Measurements from ENCODE around the gene TRAF3IP1.

The TRAF3IP1 gene

DNA sequence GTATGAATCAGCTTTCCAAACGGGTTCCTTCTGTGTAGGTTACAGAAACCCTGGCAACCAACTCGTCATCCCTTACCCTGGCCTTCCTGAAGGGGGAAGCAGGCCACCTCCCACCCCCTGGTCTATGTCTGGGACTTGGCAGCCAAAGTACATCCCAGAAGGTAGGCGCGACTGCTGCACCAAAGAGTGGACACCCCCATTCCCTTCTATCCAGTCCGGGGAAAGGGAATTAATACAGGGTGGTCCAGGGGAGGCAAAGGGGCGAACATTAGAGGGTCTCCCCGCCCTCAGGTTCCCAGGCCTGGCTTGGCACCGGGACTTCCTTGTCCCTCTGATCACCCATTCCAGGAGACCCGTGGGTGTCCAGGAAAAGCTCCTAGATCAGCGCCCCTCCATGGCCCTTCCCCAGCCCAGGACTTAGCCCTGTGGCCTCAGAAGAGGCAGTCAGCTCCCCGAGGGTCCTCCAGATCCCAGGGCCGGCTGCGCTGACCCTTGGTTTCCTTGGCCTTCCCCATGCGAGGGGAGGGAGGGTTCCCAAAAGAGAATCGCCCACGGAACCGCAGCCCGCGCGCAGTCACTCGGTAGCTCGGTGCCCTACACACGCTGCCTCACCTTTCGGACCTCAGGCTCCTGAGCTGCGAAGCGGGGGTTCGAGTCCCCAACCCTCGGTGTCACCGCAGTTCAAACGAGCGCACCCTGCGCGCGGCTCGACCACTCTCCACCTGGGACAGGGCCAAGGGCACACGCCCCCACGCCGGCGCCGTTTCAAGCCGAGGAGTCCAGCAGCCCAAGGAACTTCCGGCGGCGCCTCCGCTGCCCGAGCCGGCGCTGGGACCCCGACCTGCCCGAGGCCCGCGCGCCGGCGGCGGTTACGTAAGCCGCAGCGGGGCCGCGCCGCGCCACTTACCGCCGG, 32.3 kb upstream of the TRAF3IP1 start, which contains the start of gene PER2:
Gene PER2 (minus strand): TSS at position 874 of the 913 bp plus-strand sequence. CDS start 10,674 bp downstream, outside the sequence.
- DNase-seq = peak; percentile 45

GRCh38 chr2:238288650-238289573, 31.4 kb upstream of the TRAF3IP1 start:
- DNase-seq = peak; percentile 98

DNA sequence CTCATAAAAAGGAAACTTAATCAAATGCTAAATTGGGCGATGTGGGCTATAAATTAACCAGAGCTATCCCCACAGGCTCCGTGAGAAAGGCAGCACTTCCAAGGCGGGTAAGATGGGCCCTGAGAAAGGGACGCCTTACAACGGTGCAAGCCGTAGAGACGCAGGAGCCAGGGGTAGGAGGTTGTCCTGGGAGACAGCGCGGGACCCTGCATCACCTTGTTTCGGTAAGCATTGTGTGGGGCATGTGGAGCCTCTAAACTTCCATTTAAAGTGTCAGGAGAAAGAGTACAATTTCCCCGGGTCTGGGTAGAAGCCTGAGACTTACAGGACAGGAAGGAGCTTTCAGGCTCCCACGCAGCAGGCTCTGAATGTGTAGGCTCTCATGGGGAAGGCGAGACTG, 30.7 kb upstream of the TRAF3IP1 start:
- DNase-seq = no peak

DNA sequence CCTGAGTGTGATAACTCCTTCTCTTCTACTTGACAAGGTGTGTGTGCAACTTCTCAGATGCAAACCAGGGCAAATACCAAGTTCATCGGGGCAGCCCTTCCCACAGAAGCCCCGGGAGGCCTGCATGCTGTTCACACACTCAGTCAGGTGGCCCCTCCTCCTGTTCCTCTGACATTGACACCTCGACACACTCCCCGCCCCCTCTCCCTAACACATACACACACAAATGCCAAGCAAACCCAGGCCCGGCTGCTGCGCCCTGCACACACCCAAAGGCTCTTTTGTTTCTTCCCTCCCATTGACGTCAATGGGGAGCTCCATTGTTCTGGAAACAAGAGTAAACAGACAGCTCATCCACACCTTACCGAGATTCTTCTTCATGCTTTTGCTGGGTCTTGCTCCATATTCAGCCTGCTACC, 30.2 kb upstream of the TRAF3IP1 start:
- DNase-seq = peak; percentile 57

GRCh38 chr2:238290715-238291549, 29.4 kb upstream of the TRAF3IP1 start:
- no peak for DNase-seq

DNA sequence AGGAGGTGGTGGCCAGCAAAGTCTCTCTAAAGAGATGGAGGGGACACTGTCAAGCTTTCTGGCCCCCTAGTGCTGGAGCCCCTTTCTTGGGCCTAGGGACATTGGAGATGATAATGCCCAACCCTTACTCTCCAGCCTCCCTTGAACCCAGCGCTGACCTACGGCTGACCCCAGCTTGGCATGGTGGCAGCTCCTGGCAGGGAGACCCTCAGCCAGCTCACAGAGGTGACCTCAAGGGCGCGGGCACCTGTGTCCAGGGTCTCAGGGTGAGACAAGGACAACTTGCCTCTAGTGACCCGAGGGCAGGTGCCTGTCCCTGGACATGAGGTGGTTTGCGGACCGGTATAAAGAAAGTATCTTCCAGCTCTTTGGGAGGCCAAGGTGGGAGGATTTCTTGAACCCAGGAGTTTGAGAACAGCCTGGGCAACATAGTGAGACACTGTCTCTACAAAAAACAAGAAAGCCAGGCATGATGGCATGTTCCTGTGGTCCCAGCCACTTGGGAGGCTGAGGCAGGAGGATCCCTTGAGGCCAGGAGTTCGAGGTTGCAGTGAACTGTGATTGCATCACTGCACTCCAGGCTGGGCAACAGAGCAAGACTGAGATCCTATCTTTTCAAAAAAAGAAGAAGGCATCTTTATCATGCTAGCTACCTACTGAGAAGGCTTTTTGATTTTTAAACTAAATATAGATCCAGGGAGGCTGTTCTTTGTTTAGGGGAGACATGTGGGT, 28.6 kb upstream of the TRAF3IP1 start:
- DNase-seq = no peak

- DNase-seq = no peak
Measured at GRCh38 chr2:238294046-238294392, 26.3 kb upstream of the TRAF3IP1 start.

DNA sequence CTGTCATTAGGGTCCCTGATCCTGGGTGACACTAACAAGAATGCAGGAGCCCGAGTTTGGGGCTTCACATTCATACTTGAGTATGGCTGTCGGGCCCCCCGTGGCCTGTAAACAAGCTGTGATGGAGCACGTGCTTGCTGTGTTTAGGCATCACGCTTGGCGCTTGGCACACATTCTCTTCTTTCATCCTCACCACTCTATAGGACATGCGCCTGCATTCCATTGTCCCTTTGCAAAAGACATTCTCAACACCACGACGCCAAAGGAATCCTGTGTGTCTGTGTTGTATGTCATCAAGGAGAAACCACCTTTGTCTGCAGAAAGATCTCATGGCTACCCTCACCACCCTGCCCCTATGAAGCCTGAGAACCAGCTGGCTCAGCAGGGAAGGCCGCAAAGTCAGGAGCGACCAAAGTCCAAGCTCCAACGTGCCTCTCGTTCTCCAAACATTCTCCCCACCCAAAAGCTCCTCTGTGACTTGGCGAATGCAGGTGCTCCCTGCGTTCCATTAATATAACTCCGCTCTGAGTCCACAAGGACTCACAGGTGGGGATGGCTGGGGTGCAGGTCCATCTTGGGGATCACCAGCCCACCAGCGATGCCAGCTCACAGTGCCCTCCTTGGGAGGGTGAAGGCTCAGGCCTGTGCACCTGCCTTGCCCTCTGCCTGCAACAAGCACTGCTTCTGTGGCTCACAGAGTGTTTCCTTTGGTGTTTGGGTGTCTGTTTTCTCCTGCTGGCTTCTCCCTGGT, 25.8 kb upstream of the TRAF3IP1 start:
- no peak for DNase-seq

GRCh38 chr2:238295144-238296112, 24.9 kb upstream of the TRAF3IP1 start:
- no peak for DNase-seq

- no peak for DNase-seq
Measured at GRCh38 chr2:238296638-238297457, 23.5 kb upstream of the TRAF3IP1 start.

GRCh38 chr2:238299803-238300202, 20.5 kb upstream of the TRAF3IP1 start:
- no peak for DNase-seq

DNA sequence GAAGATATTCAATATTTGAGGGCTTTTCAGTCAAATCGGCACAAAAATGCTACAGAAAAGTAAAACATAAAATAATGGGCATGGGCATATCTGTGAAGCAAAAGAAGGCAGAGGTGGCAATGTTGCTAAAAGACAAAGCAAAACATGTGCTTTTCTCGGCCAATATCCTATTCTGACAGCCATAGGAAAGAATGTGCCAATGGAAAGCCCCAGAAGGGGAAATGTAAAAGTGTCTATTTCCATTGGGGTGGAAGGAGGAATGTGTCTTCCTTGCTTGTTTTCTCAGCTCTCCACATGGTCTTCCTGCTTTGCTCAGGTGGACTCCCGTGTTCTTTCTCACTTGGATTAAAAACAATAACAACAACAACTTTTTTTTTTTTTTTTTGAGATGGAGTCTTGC, 18.2 kb upstream of the TRAF3IP1 start:
- no peak for DNase-seq

- DNase-seq = no peak
Measured at GRCh38 chr2:238302751-238303150, 17.6 kb upstream of the TRAF3IP1 start.

DNA sequence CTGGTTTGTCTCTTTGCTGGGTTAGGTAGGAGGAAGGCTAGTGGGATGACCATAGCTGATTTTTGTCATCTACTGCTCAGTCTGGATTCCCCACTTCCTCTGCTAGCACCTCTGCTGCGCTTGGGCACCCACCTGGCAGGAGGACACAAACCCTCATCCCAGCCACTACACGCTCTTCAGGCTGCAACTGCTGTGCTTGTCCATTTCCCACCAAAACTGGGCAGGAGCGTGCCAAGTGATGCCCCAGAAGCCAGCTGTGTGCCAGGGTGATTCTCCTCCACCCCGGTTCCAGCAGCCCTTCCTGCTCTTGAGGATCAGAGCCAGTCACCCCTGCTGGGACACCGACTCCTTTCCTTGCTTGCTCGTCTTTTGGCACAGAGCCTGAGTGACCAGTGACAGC, 16.2 kb upstream of the TRAF3IP1 start:
- no peak for DNase-seq

- DNase-seq = no peak
Measured at GRCh38 chr2:238305092-238305862, 15.0 kb upstream of the TRAF3IP1 start.

GRCh38 chr2:238305965-238306671, 14.2 kb upstream of the TRAF3IP1 start:
- no peak for DNase-seq

- no peak for DNase-seq
Measured at GRCh38 chr2:238306672-238306998, 13.7 kb upstream of the TRAF3IP1 start.

DNA sequence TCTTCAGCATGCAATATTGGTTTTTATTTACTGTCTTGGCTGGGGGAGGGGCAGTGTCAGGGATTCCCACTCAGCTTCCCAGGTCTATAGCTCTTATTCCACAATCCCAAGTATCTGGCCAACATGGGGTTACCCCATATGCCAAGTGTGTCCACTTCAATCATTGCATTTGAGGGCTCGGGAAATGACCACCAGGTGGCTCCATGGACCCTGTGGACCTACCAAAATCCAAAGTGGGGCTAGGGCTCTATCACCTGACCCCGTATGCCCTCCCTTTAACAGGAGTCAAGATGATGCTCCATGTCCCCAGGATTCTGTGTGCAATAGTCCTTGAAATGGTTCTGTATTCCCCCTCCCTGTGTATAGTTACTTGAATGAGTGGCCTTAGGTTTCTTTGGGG, 12.1 kb upstream of the TRAF3IP1 start:
- DNase-seq = no peak

All from activated CD8-positive, alpha-beta memory T cell treated with anti-CD3 and anti-CD28 coated beads, Interleukin-2, amount 50 U/mL, for 4 hours (primary cell).